GM21381 (cell line): Measurements from ENCODE around the gene TMPRSS11F.

Experiments
- ATAC-seq: cut with Tn5 transposase; IDR thresholded peaks from one replicate; pipeline ENCODE4 v1.9.1; 2021; ENCODE audit warnings: mild to moderate bottlenecking, moderate library complexity; ENCODE audit not compliant: unreplicated experiment

TMPRSS11F gene

GRCh38 chr4:68079928-68080327 is 49.7 kb downstream of the TMPRSS11F start:
- ATAC-seq: no peak

GRCh38 chr4:68077737-68078136 is 51.9 kb downstream of the TMPRSS11F start:
- ATAC-seq: no peak

- no peak for ATAC-seq
These were observed 52.4 kb downstream of the TMPRSS11F start for GRCh38 chr4:68077301-68077700.

- no peak for ATAC-seq
These were observed 53.5 kb downstream of the TMPRSS11F start for GRCh38 chr4:68076194-68076593.

- ATAC-seq: no peak
These were observed 55.3 kb downstream of the TMPRSS11F start for GRCh38 chr4:68074397-68074796.

- no peak for ATAC-seq
These were observed 59.4 kb downstream of the TMPRSS11F start for GRCh38 chr4:68070302-68070701.

DNA sequence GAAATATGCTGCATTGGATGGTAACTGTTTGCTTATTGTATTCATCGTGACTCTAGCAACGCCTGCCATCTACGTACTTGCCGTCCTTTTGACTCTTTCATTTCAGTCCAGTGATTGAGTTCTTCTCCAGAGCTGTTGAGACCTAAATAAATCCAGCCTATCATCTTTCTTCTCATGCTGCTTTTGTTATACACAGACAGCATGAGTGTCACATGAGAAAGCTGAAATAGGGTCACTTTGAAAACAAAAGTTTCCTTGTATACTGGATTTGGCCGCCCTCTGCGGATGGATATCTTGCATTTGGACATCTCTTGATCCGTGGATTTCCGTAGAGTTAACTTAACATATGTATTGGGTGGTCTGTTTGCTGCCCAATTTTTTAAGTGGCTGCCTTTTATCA is 67.2 kb downstream of the TMPRSS11F start:
- no peak for ATAC-seq

- ATAC-seq: no peak
These were observed 91.4 kb downstream of the TMPRSS11F start for GRCh38 chr4:68038272-68038671.

GRCh38 chr4:68021185-68021584 is 108.5 kb downstream of the TMPRSS11F start:
- ATAC-seq: no peak

- ATAC-seq: no peak
These were observed 118.0 kb downstream of the TMPRSS11F start for GRCh38 chr4:68011684-68012083.
